GM12892 (cell line): ENCODE results near the gene PHF21B.
"Not testable (repeated sequence)": the region's sequence is repeated elsewhere in the genome, so short reads cannot be mapped to it uniquely, and the experiment has no call there.

Source experiments
- POLR2A ChIP-seq: IDR thresholded peaks from 2 replicates; pipeline ENCODE4 v1.6.1; 2011; ENCODE audit warnings: low read depth, low read length, control low read depth
- TAF1 ChIP-seq: IDR thresholded peaks from 2 replicates; pipeline ENCODE4 v1.6.1; 2011; ENCODE audit warnings: low read depth, mild to moderate bottlenecking, control low read depth, low read length, borderline replicate concordance

- TF ChIP-seq POLR2A, TAF1: not testable (repeated sequence)
Observed at GRCh38 chr22:44904492-44905152, 105.2 kb downstream of the PHF21B start.
